Measurements from ENCODE around the gene WNT3A. TPM values are rescaled to one million over a fixed set of nuclear protein-coding genes. Genes with fewer than 3 reads are reported as not detected.

Gene WNT3A
- total and polyA plus RNA-seq, 9 of the 15 experiments (the other 6 are each of a cell fraction or from before 2014, with no cell fraction given), result not detected

- TF ChIP-seq, protein P1, sequence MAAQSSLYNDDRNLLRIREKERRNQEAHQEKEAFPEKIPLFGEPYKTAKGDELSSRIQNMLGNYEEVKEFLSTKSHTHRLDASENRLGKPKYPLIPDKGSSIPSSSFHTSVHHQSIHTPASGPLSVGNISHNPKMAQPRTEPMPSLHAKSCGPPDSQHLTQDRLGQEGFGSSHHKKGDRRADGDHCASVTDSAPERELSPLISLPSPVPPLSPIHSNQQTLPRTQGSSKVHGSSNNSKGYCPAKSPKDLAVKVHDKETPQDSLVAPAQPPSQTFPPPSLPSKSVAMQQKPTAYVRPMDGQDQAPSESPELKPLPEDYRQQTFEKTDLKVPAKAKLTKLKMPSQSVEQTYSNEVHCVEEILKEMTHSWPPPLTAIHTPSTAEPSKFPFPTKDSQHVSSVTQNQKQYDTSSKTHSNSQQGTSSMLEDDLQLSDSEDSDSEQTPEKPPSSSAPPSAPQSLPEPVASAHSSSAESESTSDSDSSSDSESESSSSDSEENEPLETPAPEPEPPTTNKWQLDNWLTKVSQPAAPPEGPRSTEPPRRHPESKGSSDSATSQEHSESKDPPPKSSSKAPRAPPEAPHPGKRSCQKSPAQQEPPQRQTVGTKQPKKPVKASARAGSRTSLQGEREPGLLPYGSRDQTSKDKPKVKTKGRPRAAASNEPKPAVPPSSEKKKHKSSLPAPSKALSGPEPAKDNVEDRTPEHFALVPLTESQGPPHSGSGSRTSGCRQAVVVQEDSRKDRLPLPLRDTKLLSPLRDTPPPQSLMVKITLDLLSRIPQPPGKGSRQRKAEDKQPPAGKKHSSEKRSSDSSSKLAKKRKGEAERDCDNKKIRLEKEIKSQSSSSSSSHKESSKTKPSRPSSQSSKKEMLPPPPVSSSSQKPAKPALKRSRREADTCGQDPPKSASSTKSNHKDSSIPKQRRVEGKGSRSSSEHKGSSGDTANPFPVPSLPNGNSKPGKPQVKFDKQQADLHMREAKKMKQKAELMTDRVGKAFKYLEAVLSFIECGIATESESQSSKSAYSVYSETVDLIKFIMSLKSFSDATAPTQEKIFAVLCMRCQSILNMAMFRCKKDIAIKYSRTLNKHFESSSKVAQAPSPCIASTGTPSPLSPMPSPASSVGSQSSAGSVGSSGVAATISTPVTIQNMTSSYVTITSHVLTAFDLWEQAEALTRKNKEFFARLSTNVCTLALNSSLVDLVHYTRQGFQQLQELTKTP (IDR thresholded peaks at IDR 0.05; ENCODE audit: low read depth in 1 of 2, partially characterized antibody in 2 of 2), result no peak
- TF ChIP-seq XRCC4 (IDR thresholded peaks at IDR 0.05; ENCODE audit: extremely low read depth, insufficient read depth, insufficient read length) (no peak), PCBP2 (IDR thresholded peaks at IDR 0.05; ENCODE audit: low read depth, low read length, poor library complexity, severe bottlenecking) (no peak), ZNF212 (CRISPR knock-in tag; IDR thresholded peaks at IDR 0.05) (0 out of 2 replicates have a peak, but pooled peaks have one; percentile 13), ARNT (IDR thresholded peaks at IDR 0.05) (no peak), HDAC3 (IDR thresholded peaks at IDR 0.05; ENCODE audit: borderline replicate concordance, partially characterized antibody) (no peak), HDAC1 (IDR thresholded peaks at IDR 0.05) (peak in 1 of 2 experiments; percentile 97; a peak in 2 of 4 replicates), THRAP3 (IDR thresholded peaks at IDR 0.05; ENCODE audit: borderline replicate concordance) (no peak), ELF2 (CRISPR knock-in tag; IDR thresholded peaks at IDR 0.05) (peak; percentile 82), POLR2AphosphoS5 (IDR thresholded peaks at IDR 0.05; ENCODE audit: control insufficient read depth, insufficient read depth, low read depth, low read length) (peak; percentile 31; the same call in 1 of the 2 replicates), FOS (IDR thresholded peaks at IDR 0.05; ENCODE audit: extremely low read depth, insufficient read length) (no peak), SMARCB1 (IDR thresholded peaks at IDR 0.05; ENCODE audit: insufficient read length, low read depth) (no peak), CBFA2T2 (conservative IDR thresholded peaks at IDR 0.05) (no peak), LEF1 (IDR thresholded peaks at IDR 0.05) (no peak)
- TF ChIP-seq, protein P2, sequence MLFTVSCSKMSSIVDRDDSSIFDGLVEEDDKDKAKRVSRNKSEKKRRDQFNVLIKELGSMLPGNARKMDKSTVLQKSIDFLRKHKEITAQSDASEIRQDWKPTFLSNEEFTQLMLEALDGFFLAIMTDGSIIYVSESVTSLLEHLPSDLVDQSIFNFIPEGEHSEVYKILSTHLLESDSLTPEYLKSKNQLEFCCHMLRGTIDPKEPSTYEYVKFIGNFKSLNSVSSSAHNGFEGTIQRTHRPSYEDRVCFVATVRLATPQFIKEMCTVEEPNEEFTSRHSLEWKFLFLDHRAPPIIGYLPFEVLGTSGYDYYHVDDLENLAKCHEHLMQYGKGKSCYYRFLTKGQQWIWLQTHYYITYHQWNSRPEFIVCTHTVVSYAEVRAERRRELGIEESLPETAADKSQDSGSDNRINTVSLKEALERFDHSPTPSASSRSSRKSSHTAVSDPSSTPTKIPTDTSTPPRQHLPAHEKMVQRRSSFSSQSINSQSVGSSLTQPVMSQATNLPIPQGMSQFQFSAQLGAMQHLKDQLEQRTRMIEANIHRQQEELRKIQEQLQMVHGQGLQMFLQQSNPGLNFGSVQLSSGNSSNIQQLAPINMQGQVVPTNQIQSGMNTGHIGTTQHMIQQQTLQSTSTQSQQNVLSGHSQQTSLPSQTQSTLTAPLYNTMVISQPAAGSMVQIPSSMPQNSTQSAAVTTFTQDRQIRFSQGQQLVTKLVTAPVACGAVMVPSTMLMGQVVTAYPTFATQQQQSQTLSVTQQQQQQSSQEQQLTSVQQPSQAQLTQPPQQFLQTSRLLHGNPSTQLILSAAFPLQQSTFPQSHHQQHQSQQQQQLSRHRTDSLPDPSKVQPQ (CRISPR knock-in tag; IDR thresholded peaks at IDR 0.05; ENCODE audit: borderline replicate concordance), result no peak
- TF ChIP-seq, protein P3, sequence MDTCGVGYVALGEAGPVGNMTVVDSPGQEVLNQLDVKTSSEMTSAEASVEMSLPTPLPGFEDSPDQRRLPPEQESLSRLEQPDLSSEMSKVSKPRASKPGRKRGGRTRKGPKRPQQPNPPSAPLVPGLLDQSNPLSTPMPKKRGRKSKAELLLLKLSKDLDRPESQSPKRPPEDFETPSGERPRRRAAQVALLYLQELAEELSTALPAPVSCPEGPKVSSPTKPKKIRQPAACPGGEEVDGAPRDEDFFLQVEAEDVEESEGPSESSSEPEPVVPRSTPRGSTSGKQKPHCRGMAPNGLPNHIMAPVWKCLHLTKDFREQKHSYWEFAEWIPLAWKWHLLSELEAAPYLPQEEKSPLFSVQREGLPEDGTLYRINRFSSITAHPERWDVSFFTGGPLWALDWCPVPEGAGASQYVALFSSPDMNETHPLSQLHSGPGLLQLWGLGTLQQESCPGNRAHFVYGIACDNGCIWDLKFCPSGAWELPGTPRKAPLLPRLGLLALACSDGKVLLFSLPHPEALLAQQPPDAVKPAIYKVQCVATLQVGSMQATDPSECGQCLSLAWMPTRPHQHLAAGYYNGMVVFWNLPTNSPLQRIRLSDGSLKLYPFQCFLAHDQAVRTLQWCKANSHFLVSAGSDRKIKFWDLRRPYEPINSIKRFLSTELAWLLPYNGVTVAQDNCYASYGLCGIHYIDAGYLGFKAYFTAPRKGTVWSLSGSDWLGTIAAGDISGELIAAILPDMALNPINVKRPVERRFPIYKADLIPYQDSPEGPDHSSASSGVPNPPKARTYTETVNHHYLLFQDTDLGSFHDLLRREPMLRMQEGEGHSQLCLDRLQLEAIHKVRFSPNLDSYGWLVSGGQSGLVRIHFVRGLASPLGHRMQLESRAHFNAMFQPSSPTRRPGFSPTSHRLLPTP (IDR thresholded peaks at IDR 0.05; ENCODE audit: borderline replicate concordance, extremely low read depth, insufficient read length), result peak; percentile 22
Observed at GRCh38 chr1:228102791-228103620, 96.2 kb downstream of the WNT3A start, which contains the start of gene C1orf35 (continued).
